WTC11 (cell line): ENCODE measurements around the gene OR52K1. TPM values are rescaled to one million over a fixed set of nuclear protein-coding genes. Genes with fewer than 3 reads are reported as not detected.
"Not testable (repeated sequence)": the region's sequence is repeated elsewhere in the genome, so short reads cannot be mapped to it uniquely, and the experiment has no call there.

ENCODE experiments used
- ATAC-seq: fragments of 200-7000 bp; cut with Tn5 transposase; 2 replicates; pipeline ENCODE4 v1.10.0; 2021; ENCODE audit warnings: mild to moderate bottlenecking, moderate library complexity
- CTCF ChIA-PET: fragments of 300-600 bp; sonication (Branson Sonifier 250); formaldehyde crosslinking; loops from one replicate; lab custom pipeline; 2021; ENCODE audit warnings: antibody characterized with exemption; lab: Charles Lee
- POLR2A ChIA-PET: fragments of 350-600 bp; sonication (Branson Sonifier 250); formaldehyde crosslinking; loops from one replicate; lab custom pipeline; 2021; ENCODE audit warnings: antibody characterized with exemption; lab: Charles Lee
- DNase-seq: peaks from one replicate; pipeline ENCODE4 v3.0.0; 2021; ENCODE audit warnings: low spot score
- H3K27ac Mint-ChIP-seq: 2 replicates; pipeline ENCODE4 v1.8.0; 2021; ENCODE audit warnings: mixed read lengths
- H3K27me3 Mint-ChIP-seq: 2 replicates; pipeline ENCODE4 v1.8.0; 2021; ENCODE audit warnings: low read depth, mild to moderate bottlenecking, moderate library complexity, mixed read lengths
- H3K36me3 Mint-ChIP-seq: 2 replicates; pipeline ENCODE4 v1.8.0; 2021; ENCODE audit warnings: mixed read lengths
- H3K4me1 Mint-ChIP-seq: 2 replicates; pipeline ENCODE4 v1.8.0; 2022; ENCODE audit warnings: mixed read lengths
- H3K4me3 Mint-ChIP-seq: 2 replicates; pipeline ENCODE4 v1.8.0; 2021; ENCODE audit warnings: mild to moderate bottlenecking, moderate library complexity, mixed read lengths
- H3K9me3 Mint-ChIP-seq: 2 replicates; pipeline ENCODE4 v1.8.0; 2021; ENCODE audit warnings: mixed read lengths
- AR ChIP-seq: fragments of 250-450 bp; sonication (Bioruptor Pico); IDR thresholded peaks from 2 replicates; pipeline ENCODE4 v1.9.0; 2021; ENCODE audit warnings: mild to moderate bottlenecking
- ATF1 ChIP-seq: sonication (generic); formaldehyde crosslinking; IDR thresholded peaks from 2 replicates; pipeline ENCODE4 v1.8.1; 2023; ENCODE audit warnings: mild to moderate bottlenecking, moderate library complexity, missing genetic modification reagents
- ERG ChIP-seq: fragments of 250-450 bp; sonication (Bioruptor Pico); IDR thresholded peaks from 2 replicates; pipeline ENCODE4 v1.8.0; 2021; ENCODE audit warnings: mild to moderate bottlenecking
- ESRRA ChIP-seq: sonication (generic); formaldehyde crosslinking; IDR thresholded peaks from 2 replicates; pipeline ENCODE4 v1.8.1; 2022; ENCODE audit warnings: mild to moderate bottlenecking, missing genetic modification reagents, borderline replicate concordance
- FOXP1 ChIP-seq: sonication (generic); formaldehyde crosslinking; IDR thresholded peaks from 2 replicates; pipeline ENCODE4 v1.8.0; 2022; ENCODE audit warnings: missing genetic modification reagents, mild to moderate bottlenecking, moderate library complexity, borderline replicate concordance
- IRF2 ChIP-seq: sonication (generic); formaldehyde crosslinking; IDR thresholded peaks from 2 replicates; pipeline ENCODE4 v1.8.0; 2022; ENCODE audit warnings: low read depth, missing genetic modification reagents, borderline replicate concordance
- JAZF1 ChIP-seq: fragments of 250-450 bp; sonication (Bioruptor Pico); IDR thresholded peaks from 2 replicates; pipeline ENCODE4 v1.9.0; 2021; ENCODE audit warnings: moderate library complexity, mild to moderate bottlenecking, inconsistent platforms
- PREB ChIP-seq: sonication (generic); formaldehyde crosslinking; IDR thresholded peaks from 2 replicates; pipeline ENCODE4 v1.8.1; 2022; ENCODE audit warnings: mild to moderate bottlenecking, missing genetic modification reagents, moderate library complexity, borderline replicate concordance
- ZNF138 ChIP-seq: sonication (generic); formaldehyde crosslinking; conservative IDR thresholded peaks from 2 replicates; pipeline ENCODE4 v1.8.1; 2022; ENCODE audit warnings: mild to moderate bottlenecking, moderate library complexity, missing genetic modification reagents
- ZNF532 ChIP-seq: fragments of 250-450 bp; sonication (Bioruptor Pico); IDR thresholded peaks from 2 replicates; pipeline ENCODE4 v1.9.0; 2021; ENCODE audit warnings: mild to moderate bottlenecking, borderline replicate concordance
- ZNF671 ChIP-seq: fragments of 250-450 bp; sonication (Bioruptor Pico); IDR thresholded peaks from 2 replicates; pipeline ENCODE4 v1.8.0; 2021; ENCODE audit warnings: mild to moderate bottlenecking
- total RNA-seq: library from RNA; stranded (reverse); gene quantifications from 3 replicates; pipeline ENCODE4 v1.2.3, GENCODE V29; 2021
- TF ChIP-seq, protein P1 (sequence below): sonication (generic); formaldehyde crosslinking; IDR thresholded peaks from 2 replicates; pipeline ENCODE4 v1.8.1; 2023; ENCODE audit warnings: mild to moderate bottlenecking, moderate library complexity, missing genetic modification reagents
- TF ChIP-seq, protein P2 (sequence below): sonication (generic); formaldehyde crosslinking; IDR thresholded peaks from 2 replicates; pipeline ENCODE4 v1.8.0; 2023; ENCODE audit warnings: mild to moderate bottlenecking, missing genetic modification reagents

Gene OR52K1
- total RNA-seq, 1 experiment from 2014 or later, result 0.07 TPM

DNA sequence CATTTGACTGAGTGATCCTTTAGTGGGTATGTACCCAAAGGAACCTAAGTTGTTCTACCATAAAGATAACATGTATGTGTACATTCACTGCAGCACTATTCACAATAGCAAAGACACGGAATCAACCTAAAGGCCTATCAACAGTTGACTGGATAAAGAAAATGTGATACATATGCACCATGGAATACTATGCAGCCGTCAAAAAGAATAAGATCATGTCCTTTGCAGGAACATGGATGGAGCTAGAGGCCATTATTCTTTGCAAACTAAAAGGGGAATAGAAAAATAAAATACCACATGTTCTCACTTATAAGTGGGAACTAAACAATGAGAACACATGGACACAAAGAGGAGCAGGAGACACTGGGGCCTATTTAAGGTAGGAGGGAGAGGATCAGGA lies 9.0 kb downstream of the OR52K1 start:
- ATAC-seq, DNase-seq, H3K4me3 Mint-ChIP-seq, H3K27ac Mint-ChIP-seq, H3K27me3 Mint-ChIP-seq, H3K4me1 Mint-ChIP-seq, POLR2A ChIA-PET: not testable (repeated sequence)
- Mint-ChIP-seq H3K9me3 (peaks cover 23% of the 10 kb centered on the region), H3K36me3 (peaks cover 11% of the 10 kb centered on the region)
- CTCF ChIA-PET, result interaction anchor here (4.3 kb wide), 1 partner anchor 304 kb away, joined by 52 read pairs; no protein-coding TSS in a partner anchor

- TF ChIP-seq ESRRA (CRISPR knock-in tag), result no peak
- POLR2A ChIA-PET, result no interaction called here
- no peak overlapping the region for H3K4me3 Mint-ChIP-seq
Measured at GRCh38 chr11:4491878-4492606, 9.6 kb downstream of the OR52K1 start.

DNA sequence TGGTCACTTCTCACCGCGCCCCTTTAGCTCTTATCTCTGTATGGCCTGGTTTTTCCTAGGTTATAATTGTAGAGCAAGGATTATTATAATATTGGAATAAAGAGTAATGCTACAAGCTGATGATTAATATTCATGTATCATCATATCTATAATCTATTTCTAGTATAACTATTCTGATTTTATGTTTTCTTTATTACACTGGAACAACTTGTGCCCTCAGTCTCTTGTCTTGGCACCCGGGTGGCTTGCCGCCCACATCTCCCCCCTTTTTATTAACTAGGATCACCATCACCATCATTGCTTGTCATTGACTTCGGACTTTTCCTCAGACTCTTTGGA lies 11.0 kb downstream of the OR52K1 start:
- Mint-ChIP-seq H3K27ac (no peak overlapping the region), H3K27me3 (no peaks in the 10 kb centered on the region), H3K9me3 (peaks cover 23% of the 10 kb centered on the region), H3K4me3 (no peak overlapping the region), H3K36me3 (peaks cover 11% of the 10 kb centered on the region), H3K4me1 (peaks cover 6% of the 10 kb centered on the region)
- ATAC-seq, result no peak
- ChIA-PET CTCF (interaction anchor here (0.6 to 4.3 kb wide), 16 partner anchors 10 to 308 kb away, joined by 3 to 52 read pairs (median 4); partner anchors contain the start of genes OR52K1 and TRIM21), POLR2A (interaction anchor here (0.5 kb wide), 1 partner anchor 668 kb away, joined by 3 read pairs; no protein-coding TSS in a partner anchor)
- no peak for TF ChIP-seq JAZF1 (CRISPR knock-in tag)
- TF ChIP-seq, protein P1, sequence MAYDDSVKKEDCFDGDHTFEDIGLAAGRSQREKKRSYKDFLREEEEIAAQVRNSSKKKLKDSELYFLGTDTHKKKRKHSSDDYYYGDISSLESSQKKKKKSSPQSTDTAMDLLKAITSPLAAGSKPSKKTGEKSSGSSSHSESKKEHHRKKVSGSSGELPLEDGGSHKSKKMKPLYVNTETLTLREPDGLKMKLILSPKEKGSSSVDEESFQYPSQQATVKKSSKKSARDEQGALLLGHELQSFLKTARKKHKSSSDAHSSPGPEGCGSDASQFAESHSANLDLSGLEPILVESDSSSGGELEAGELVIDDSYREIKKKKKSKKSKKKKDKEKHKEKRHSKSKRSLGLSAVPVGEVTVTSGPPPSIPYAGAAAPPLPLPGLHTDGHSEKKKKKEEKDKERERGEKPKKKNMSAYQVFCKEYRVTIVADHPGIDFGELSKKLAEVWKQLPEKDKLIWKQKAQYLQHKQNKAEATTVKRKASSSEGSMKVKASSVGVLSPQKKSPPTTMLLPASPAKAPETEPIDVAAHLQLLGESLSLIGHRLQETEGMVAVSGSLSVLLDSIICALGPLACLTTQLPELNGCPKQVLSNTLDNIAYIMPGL (CRISPR knock-in tag), result no peak
- no peak for TF ChIP-seq ATF1 (CRISPR knock-in tag)
- TF ChIP-seq ERG, result no peak
- no peak for TF ChIP-seq IRF2 (CRISPR knock-in tag)
- no peak for TF ChIP-seq ZNF138 (CRISPR knock-in tag)
- no peak for TF ChIP-seq ZNF671 (CRISPR knock-in tag)
- TF ChIP-seq AR, result no peak
- TF ChIP-seq PREB (CRISPR knock-in tag), result no peak
- TF ChIP-seq, protein P2, sequence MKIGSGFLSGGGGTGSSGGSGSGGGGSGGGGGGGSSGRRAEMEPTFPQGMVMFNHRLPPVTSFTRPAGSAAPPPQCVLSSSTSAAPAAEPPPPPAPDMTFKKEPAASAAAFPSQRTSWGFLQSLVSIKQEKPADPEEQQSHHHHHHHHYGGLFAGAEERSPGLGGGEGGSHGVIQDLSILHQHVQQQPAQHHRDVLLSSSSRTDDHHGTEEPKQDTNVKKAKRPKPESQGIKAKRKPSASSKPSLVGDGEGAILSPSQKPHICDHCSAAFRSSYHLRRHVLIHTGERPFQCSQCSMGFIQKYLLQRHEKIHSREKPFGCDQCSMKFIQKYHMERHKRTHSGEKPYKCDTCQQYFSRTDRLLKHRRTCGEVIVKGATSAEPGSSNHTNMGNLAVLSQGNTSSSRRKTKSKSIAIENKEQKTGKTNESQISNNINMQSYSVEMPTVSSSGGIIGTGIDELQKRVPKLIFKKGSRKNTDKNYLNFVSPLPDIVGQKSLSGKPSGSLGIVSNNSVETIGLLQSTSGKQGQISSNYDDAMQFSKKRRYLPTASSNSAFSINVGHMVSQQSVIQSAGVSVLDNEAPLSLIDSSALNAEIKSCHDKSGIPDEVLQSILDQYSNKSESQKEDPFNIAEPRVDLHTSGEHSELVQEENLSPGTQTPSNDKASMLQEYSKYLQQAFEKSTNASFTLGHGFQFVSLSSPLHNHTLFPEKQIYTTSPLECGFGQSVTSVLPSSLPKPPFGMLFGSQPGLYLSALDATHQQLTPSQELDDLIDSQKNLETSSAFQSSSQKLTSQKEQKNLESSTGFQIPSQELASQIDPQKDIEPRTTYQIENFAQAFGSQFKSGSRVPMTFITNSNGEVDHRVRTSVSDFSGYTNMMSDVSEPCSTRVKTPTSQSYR (CRISPR knock-in tag), result no peak
- no peak for TF ChIP-seq ZNF532 (CRISPR knock-in tag)
- no peak for TF ChIP-seq FOXP1 (CRISPR knock-in tag)
- DNase-seq, result no peak

More at GRCh38 chr11:4491878-4492606, 9.6 kb downstream of the OR52K1 start:
- no peak overlapping the region for H3K27ac Mint-ChIP-seq
- no peak for DNase-seq
- H3K27me3 Mint-ChIP-seq, result no peaks in the 10 kb centered on the region
- CTCF ChIA-PET, result interaction anchor here (0.7 to 4.3 kb wide), 2 partner anchors 288 to 305 kb away, joined by 3 to 52 read pairs; no protein-coding TSS in a partner anchor
- no peak for ATAC-seq
- H3K36me3 Mint-ChIP-seq, result peaks cover 11% of the 10 kb centered on the region
- H3K4me1 Mint-ChIP-seq, result peaks cover 3% of the 10 kb centered on the region
- peaks cover 23% of the 10 kb centered on the region for H3K9me3 Mint-ChIP-seq
